IPS DF 4.7 (cell line): ENCODE data around the gene OGFOD3.
"Not testable (repeated sequence)": the region's sequence is repeated elsewhere in the genome, so short reads cannot be mapped to it uniquely, and the experiment has no call there.

Source experiments
- DNase-seq: peaks from one replicate; pipeline ENCODE4 v3.0.0-alpha.2; 2013; ENCODE audit warnings: low spot score; ENCODE audit errors: extremely low read depth

OGFOD3 gene

GRCh38 chr17:82355770-82356427 lies 62.5 kb downstream of the OGFOD3 start:
- no peak for DNase-seq

GRCh38 chr17:82354804-82355308 lies 63.5 kb downstream of the OGFOD3 start:
- no peak for DNase-seq

GRCh38 chr17:82353484-82353883 lies 64.9 kb downstream of the OGFOD3 start:
- no peak for DNase-seq

GRCh38 chr17:82351713-82352488 lies 66.5 kb downstream of the OGFOD3 start:
- DNase-seq: peak; percentile 66

- no peak for DNase-seq
Measured at GRCh38 chr17:82351254-82351712, 67.1 kb downstream of the OGFOD3 start.

GRCh38 chr17:82350182-82351030 lies 68.0 kb downstream of the OGFOD3 start:
- DNase-seq: no peak

- DNase-seq: no peak
Measured at GRCh38 chr17:82349287-82349701, 69.1 kb downstream of the OGFOD3 start.

GRCh38 chr17:82348866-82349265 lies 69.5 kb downstream of the OGFOD3 start:
- no peak for DNase-seq

GRCh38 chr17:82348434-82348833 lies 70.0 kb downstream of the OGFOD3 start:
- DNase-seq: no peak

DNA sequence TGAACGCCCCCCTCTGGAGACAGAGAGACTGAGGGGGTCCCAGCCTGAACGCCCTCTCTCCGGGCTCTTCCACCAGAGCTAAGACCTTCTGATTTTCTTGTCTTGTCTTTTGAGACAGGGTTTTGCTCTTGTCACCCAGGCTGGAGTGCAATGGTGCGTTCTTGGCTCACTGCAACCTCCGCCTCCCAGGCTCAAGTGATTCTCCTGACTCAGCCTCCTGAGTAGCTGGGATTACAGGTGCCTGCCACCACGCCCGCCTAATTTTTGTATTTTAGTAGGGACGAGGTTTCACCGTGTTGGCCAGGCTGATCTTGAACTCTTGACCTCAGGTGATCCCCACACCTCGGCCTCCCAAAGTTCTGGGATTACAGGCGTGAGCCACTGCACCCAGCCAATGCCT lies 70.4 kb downstream of the OGFOD3 start:
- DNase-seq: not testable (repeated sequence)

GRCh38 chr17:82346342-82347300 lies 71.8 kb downstream of the OGFOD3 start:
- DNase-seq: no peak

GRCh38 chr17:82345151-82345976 lies 73.0 kb downstream of the OGFOD3 start:
- no peak for DNase-seq

GRCh38 chr17:82344175-82344907 lies 74.0 kb downstream of the OGFOD3 start:
- DNase-seq: no peak

GRCh38 chr17:82343560-82343959 lies 74.8 kb downstream of the OGFOD3 start:
- no peak for DNase-seq

GRCh38 chr17:82342361-82343079 lies 75.9 kb downstream of the OGFOD3 start:
- DNase-seq: no peak

- no peak for DNase-seq
Measured at GRCh38 chr17:82339634-82340580, 78.5 kb downstream of the OGFOD3 start.
